IMR-90 (cell line): ENCODE data around the gene UPB1. TPM values are rescaled to one million over a fixed set of nuclear protein-coding genes. Genes with fewer than 3 reads are reported as not detected.
A peak's percentile ranks its signal among the peaks of the same experiment; 100 is the strongest.

Experiments used
- ATAC-seq: fragments of 200-7000 bp; cut with Tn5 transposase; 2 replicates; pipeline ENCODE4 v1.9.1; 2020; ENCODE audit warnings: low read depth, mild to moderate bottlenecking, moderate library complexity
- BruUV-seq: library from RNA; stranded (reverse); fragments of 400-500 nt; replicated peaks from 2 replicates; lab custom pipeline; 2021; lab: Mats Ljungman, UMichigan
- CTCF ChIA-PET: fragments of 300-600 bp; formaldehyde crosslinking; extraction: SDS; loops from one replicate; lab custom pipeline; 2021; ENCODE audit warnings: antibody characterized with exemption; lab: Yijun Ruan, JAX
- POLR2A ChIA-PET: fragments of 300-600 bp; sonication (Branson Sonifier 250); formaldehyde crosslinking; loops from one replicate; lab custom pipeline; 2022; ENCODE audit warnings: antibody characterized with exemption; ENCODE audit not compliant: unreplicated experiment; lab: Charles Lee
- DNase-seq: peaks from one replicate; pipeline ENCODE4 v3.0.0; 2013
- H2AFZ ChIP-seq: replicated peaks from 2 replicates; pipeline ENCODE3; 2013; ENCODE audit warnings: low read length, mild to moderate bottlenecking; ENCODE audit not compliant: poor library complexity
- H2AK5ac ChIP-seq: 2 replicates; pipeline ENCODE4 v1.6.1; 2013; ENCODE audit warnings: low read depth, low read length, inconsistent platforms
- H2AK9ac ChIP-seq: replicated peaks from 2 replicates; pipeline ENCODE3; 2013; ENCODE audit warnings: mild to moderate bottlenecking, low read depth, low read length, moderate library complexity; ENCODE audit not compliant: poor library complexity
- H2BK120ac ChIP-seq: 2 replicates; pipeline ENCODE4 v1.6.1; 2013; ENCODE audit warnings: low read depth, low read length, inconsistent platforms
- H2BK15ac ChIP-seq: 3 replicates; pipeline ENCODE4 v1.6.1; 2013; ENCODE audit warnings: low read depth, low read length, inconsistent platforms
- H2BK20ac ChIP-seq: 2 replicates; pipeline ENCODE4 v1.6.1; 2013; ENCODE audit warnings: low read depth, mild to moderate bottlenecking, inconsistent platforms, low read length, moderate library complexity
- H2BK5ac ChIP-seq: 2 replicates; pipeline ENCODE4 v1.6.1; 2013; ENCODE audit warnings: mild to moderate bottlenecking, low read depth, low read length, inconsistent platforms; ENCODE audit not compliant: poor library complexity, severe bottlenecking
- H3K14ac ChIP-seq: replicated peaks from 2 replicates; pipeline ENCODE4 v1.6.1; 2013; ENCODE audit warnings: low read depth, low read length, inconsistent platforms
- H3K18ac ChIP-seq: 2 replicates; pipeline ENCODE4 v1.6.1; 2013; ENCODE audit warnings: low read depth, low read length, control low read depth
- H3K23ac ChIP-seq: 2 replicates; pipeline ENCODE4 v1.6.1; 2013; ENCODE audit warnings: low read depth, low read length, inconsistent platforms
- H3K27ac ChIP-seq: 2 replicates; pipeline ENCODE4 v1.5.1; 2013; ENCODE audit warnings: mild to moderate bottlenecking, control low read depth, low read length; ENCODE audit not compliant: insufficient read depth
- H3K27me3 ChIP-seq: 2 replicates; pipeline ENCODE4 v1.6.1; 2013; ENCODE audit warnings: low read length; ENCODE audit not compliant: control insufficient read depth, insufficient read depth
- H3K36me3 ChIP-seq: 2 replicates; pipeline ENCODE4 v1.6.1; 2013; ENCODE audit warnings: low read length, mixed read lengths; ENCODE audit not compliant: control insufficient read depth, insufficient read depth
- H3K4ac ChIP-seq: 2 replicates; pipeline ENCODE4 v1.6.1; 2013; ENCODE audit warnings: low read depth, low read length, inconsistent platforms
- H3K4me1 ChIP-seq: 2 replicates; pipeline ENCODE4 v1.6.1; 2013; ENCODE audit warnings: low read length, mixed read lengths; ENCODE audit not compliant: control insufficient read depth, insufficient read depth
- H3K4me2 ChIP-seq: 2 replicates; pipeline ENCODE4 v1.6.1; 2013; ENCODE audit warnings: low read depth, mild to moderate bottlenecking, control low read depth, low read length, moderate library complexity
- H3K4me3 ChIP-seq: 2 replicates; pipeline ENCODE4 v1.5.1; 2013; ENCODE audit warnings: low read depth, mild to moderate bottlenecking, control low read depth, low read length, moderate library complexity; ENCODE audit not compliant: insufficient read depth
- H3K56ac ChIP-seq: 2 replicates; pipeline ENCODE4 v1.6.1; 2013; ENCODE audit warnings: low read length, inconsistent platforms; ENCODE audit not compliant: insufficient read depth; ENCODE audit errors: extremely low read depth
- H3K79me1 ChIP-seq, 2 experiments: 2 replicates each; pipeline ENCODE4 v1.6.1; 2013; ENCODE audit warnings: low read length in 2 of 2, inconsistent platforms in 1 of 2, low read depth in 1 of 2
- H3K9ac ChIP-seq: 2 replicates; pipeline ENCODE4 v1.6.1; 2013; ENCODE audit warnings: low read depth, low read length, control low read depth
- H3K9me1 ChIP-seq: 2 replicates; pipeline ENCODE4 v1.6.1; 2013; ENCODE audit warnings: low read length, inconsistent platforms; ENCODE audit not compliant: insufficient read depth
- H3K9me3 ChIP-seq: 2 replicates; pipeline ENCODE4 v1.6.1; 2013; ENCODE audit warnings: low read length; ENCODE audit not compliant: control insufficient read depth, insufficient read depth
- H4K20me1 ChIP-seq: 2 replicates; pipeline ENCODE4 v1.6.1; 2013; ENCODE audit warnings: low read length, inconsistent platforms; ENCODE audit not compliant: insufficient read depth
- H4K5ac ChIP-seq: 2 replicates; pipeline ENCODE4 v1.6.1; 2013; ENCODE audit warnings: mild to moderate bottlenecking, low read depth, low read length, control low read depth
- H4K8ac ChIP-seq, 2 experiments: 2 replicates each; pipeline ENCODE4 v1.6.1; 2013; ENCODE audit warnings: low read depth in 2 of 2, low read length in 2 of 2, control low read depth in 1 of 2, inconsistent platforms in 1 of 2
- H4K91ac ChIP-seq: 2 replicates; pipeline ENCODE4 v1.6.1; 2013; ENCODE audit warnings: low read depth, low read length, inconsistent platforms; ENCODE audit not compliant: insufficient read depth
- BHLHE40 ChIP-seq: fragments of 150-350 bp; IDR thresholded peaks from 2 replicates; pipeline ENCODE4 v1.6.1; 2016; ENCODE audit warnings: mild to moderate bottlenecking, low read depth, low read length
- ELK1 ChIP-seq: fragments of 150-350 bp; IDR thresholded peaks from 2 replicates; pipeline ENCODE4 v1.6.1; 2016; ENCODE audit warnings: low read depth, mild to moderate bottlenecking, low read length, moderate library complexity, borderline replicate concordance
- MAFK ChIP-seq: IDR thresholded peaks from 2 replicates; pipeline ENCODE4 v1.6.1; 2012; ENCODE audit warnings: low read depth, low read length, improper control_type of control experiment
- MAZ ChIP-seq: IDR thresholded peaks from 2 replicates; pipeline ENCODE4 v1.6.1; 2012; ENCODE audit warnings: low read depth, mild to moderate bottlenecking, low read length, improper control_type of control experiment, moderate library complexity, borderline replicate concordance
- MXI1 ChIP-seq: IDR thresholded peaks from 2 replicates; pipeline ENCODE4 v1.6.1; 2012; ENCODE audit warnings: low read depth, mild to moderate bottlenecking, low read length, moderate library complexity, borderline replicate concordance
- NFE2L2 ChIP-seq: fragments of 150-350 bp; IDR thresholded peaks from 2 replicates; pipeline ENCODE4 v1.6.1; 2016; ENCODE audit warnings: low read depth, mild to moderate bottlenecking, low read length
- POLR2A ChIP-seq: IDR thresholded peaks from 2 replicates; pipeline ENCODE4 v1.6.1; 2012; ENCODE audit warnings: mild to moderate bottlenecking, low read depth, low read length
- RAD21 ChIP-seq: IDR thresholded peaks from 2 replicates; pipeline ENCODE4 v1.6.1; 2012; ENCODE audit warnings: low read length, improper control_type of control experiment
- RCOR1 ChIP-seq: IDR thresholded peaks from 2 replicates; pipeline ENCODE4 v1.6.1; 2012; ENCODE audit warnings: mild to moderate bottlenecking, low read length, improper control_type of control experiment; ENCODE audit not compliant: insufficient replicate concordance
- RFX5 ChIP-seq: IDR thresholded peaks from 2 replicates; pipeline ENCODE4 v1.8.0; 2012; ENCODE audit warnings: low read depth, mild to moderate bottlenecking, low read length, moderate library complexity
- SMC3 ChIP-seq: fragments of 150-350 bp; IDR thresholded peaks from 2 replicates; pipeline ENCODE4 v1.6.1; 2016; ENCODE audit warnings: low read depth, mild to moderate bottlenecking, antibody characterized with exemption, low read length, moderate library complexity
- WGBS, 2 experiments: methylation state at CpG; one replicate each; pipeline versions ENCODE4 v1.1.5 to v1.1.7; 2013; ENCODE audit warnings: missing lambda C conversion rate in 2 of 2; ENCODE audit not compliant: insufficient read length in 1 of 2; ENCODE audit errors: extremely low coverage in 2 of 2; 5-methylcytosine and 5-hydroxymethylcytosine counted together
- dilution Hi-C: fragments of 300-500 bp; cut with HindIII; formaldehyde crosslinking; loops from one replicate; pipeline ENCODE4 v1.14.3; 2018; ENCODE audit warnings: low sequenced_read_pairs; ENCODE audit not compliant: unreplicated experiment
- in situ Hi-C: fragments of 300-500 bp; cut with MboI; formaldehyde crosslinking; loops from 3 replicates; pipeline ENCODE4 v1.14.3; 2019; ENCODE audit warnings: low sequenced_read_pairs, inconsistent platforms, mixed read lengths
- intact Hi-C: fragments of 100-400 bp; cut with micrococcal nuclease; formaldehyde crosslinking; loops from 2 replicates; pipeline ENCODE4 v1.10.0; 2022
- polyA plus RNA-seq, 3 experiments: library from polyadenylated mRNA; depleted of rRNA; stranded (reverse); fragments of >200 nt; gene quantifications; 2 replicates each; pipeline ENCODE4 v1.2.3, GENCODE V29; 2012; ENCODE audit warnings: low replicate concordance in 1 of 3
- total RNA-seq: library from RNA; depleted of rRNA; stranded (reverse); fragments of >200 nt; gene quantifications from 2 replicates; pipeline ENCODE4 v1.2.3, GENCODE V29; 2012
- TF ChIP-seq, protein P1 (sequence below): fragments of 150-350 bp; IDR thresholded peaks from 2 replicates; pipeline ENCODE4 v1.6.1; 2017; ENCODE audit warnings: mild to moderate bottlenecking, antibody characterized with exemption, low read length, low read depth

UPB1 gene
- total and polyA plus RNA-seq, 2 of the 4 experiments (the other 2 are of a cell fraction) = under 0.01 to 0.02 TPM

GRCh38 chr22:24555165-24556039 lies 60.3 kb downstream of the UPB1 start, which contains the start of gene SNRPD3:
Gene SNRPD3, plus strand, starts transcription at chr22:24555999. Its CDS starts 1,676 bp downstream, at chr22:24557675.
- CTCF ChIA-PET = interaction anchor here (0.7 kb wide), 1 partner anchor 19 kb away, joined by 4 read pairs; no protein-coding TSS in a partner anchor
- POLR2A ChIA-PET = interaction anchor here (0.6 to 1.0 kb wide), 6 partner anchors 9 to 736 kb away, joined by 3 to 14 read pairs (median 4); no protein-coding TSS in a partner anchor
- Histone ChIP-seq H4K20me1 (peaks cover 42% of the 10 kb centered on the region), H2BK120ac (peak within 1 kb of the TSS; percentile 63), H4K8ac (peak within 1 kb of the TSS; percentile 88 to 97), H2AK9ac (peak within 1 kb of the TSS; percentile 100), H3K9ac (peak within 1 kb of the TSS; percentile 93), H3K79me1 (peaks cover 29 to 75% of the 10 kb centered on the region in 2 experiments), H3K4ac (peak within 1 kb of the TSS; percentile 91), H3K18ac (peak within 1 kb of the TSS; percentile 12; the same call in 1 of the 2 replicates), H3K4me3 (peak within 1 kb of the TSS; percentile 85), H3K9me3 (no peaks in the 10 kb centered on the region), H2BK5ac (peak within 1 kb of the TSS; percentile 91), H3K36me3 (peaks cover 16% of the 10 kb centered on the region), H2AFZ (peak within 1 kb of the TSS; percentile 97), H3K9me1 (peaks cover 16% of the 10 kb centered on the region), H3K4me1 (peaks cover 7% of the 10 kb centered on the region), H3K56ac (peak within 1 kb of the TSS; percentile 89), H3K14ac (peak within 1 kb of the TSS; percentile 86), H2BK20ac (no peak within 1 kb of the TSS), H4K91ac (peak within 1 kb of the TSS; percentile 78), H2AK5ac (peak within 1 kb of the TSS; percentile 64), H3K27me3 (no peaks in the 10 kb centered on the region), H2BK15ac (peak within 1 kb of the TSS; percentile 16; the same call in 1 of the 3 replicates), H4K5ac (peak within 1 kb of the TSS; percentile 85), H3K27ac (peak within 1 kb of the TSS; percentile 93), H3K23ac (peak within 1 kb of the TSS; percentile 88), H3K4me2 (peak within 1 kb of the TSS; percentile 95)
- peak; percentile 98 for DNase-seq
- dilution Hi-C loops = no loop called here
- 0% methylated on average over 24 of the region's 59 CpGs; no CpG with 5 or more reads in 1 of the 2 experiments for WGBS, 2 experiments
- no TSS peak for BruUV-seq
- intact Hi-C loops = no loop called here
- peak; percentile 90 for ATAC-seq
- in situ Hi-C loops = no loop called here
- no peak for TF ChIP-seq RCOR1
- no peak for TF ChIP-seq RFX5
- no peak for TF ChIP-seq ELK1
- TF ChIP-seq NFE2L2 = no peak
- TF ChIP-seq MAZ = peak; percentile 78; the same call in 1 of the 2 replicates
- no peak for TF ChIP-seq MAFK
- TF ChIP-seq, protein P1, sequence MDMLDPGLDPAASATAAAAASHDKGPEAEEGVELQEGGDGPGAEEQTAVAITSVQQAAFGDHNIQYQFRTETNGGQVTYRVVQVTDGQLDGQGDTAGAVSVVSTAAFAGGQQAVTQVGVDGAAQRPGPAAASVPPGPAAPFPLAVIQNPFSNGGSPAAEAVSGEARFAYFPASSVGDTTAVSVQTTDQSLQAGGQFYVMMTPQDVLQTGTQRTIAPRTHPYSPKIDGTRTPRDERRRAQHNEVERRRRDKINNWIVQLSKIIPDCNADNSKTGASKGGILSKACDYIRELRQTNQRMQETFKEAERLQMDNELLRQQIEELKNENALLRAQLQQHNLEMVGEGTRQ = no peak
- TF ChIP-seq SMC3 = peak; percentile 13; the same call in 1 of the 2 replicates
- peak; percentile 11; the same call in 1 of the 2 replicates for TF ChIP-seq RAD21
- TF ChIP-seq POLR2A = peak; percentile 73
- TF ChIP-seq MXI1 = peak; percentile 51; the same call in 1 of the 2 replicates
- TF ChIP-seq BHLHE40 = 0 out of 2 replicates have a peak, but pooled peaks have one; percentile 3
